SK-N-SH (cell line): Measurements from ENCODE around the gene RRBP1. TPM values are rescaled to one million over a fixed set of nuclear protein-coding genes. Genes with fewer than 3 reads are reported as not detected.

Experiments
- CTCF ChIA-PET: fragments of 300-600, 350-600 bp; formaldehyde crosslinking; extraction: SDS; loops from one replicate; lab custom pipeline; 2021; lab: Yijun Ruan, JAX
- POLR2A ChIA-PET: fragments of 350-600 bp; sonication (Branson Sonifier 250); formaldehyde crosslinking; extraction: SDS; loops from one replicate; lab custom pipeline; 2020; ENCODE audit warnings: antibody characterized with exemption, inconsistent platforms; lab: Yijun Ruan, JAX
- DNase-seq: peaks from one replicate; pipeline ENCODE4 v3.0.0; 2012
- H2AFZ ChIP-seq: fragments of 200-600 bp; sonication (generic); 2 replicates; pipeline ENCODE4 v1.8.1; 2016; ENCODE audit warnings: antibody characterized with exemption, mild to moderate bottlenecking, low read depth
- H3F3A ChIP-seq: fragments of 200-600 bp; sonication (generic); replicated peaks from 2 replicates; pipeline ENCODE3; 2016; ENCODE audit warnings: antibody characterized with exemption, mild to moderate bottlenecking; ENCODE audit not compliant: insufficient read depth
- H3K27ac ChIP-seq, 2 experiments: fragments of 200-500 bp in 1 of 2; fragments of 200-600 bp in 1 of 2; sonication (Bioruptor generic) in 1 of 2; sonication (generic), shearing (Covaris generic) in 1 of 2; 2 replicates each; pipeline versions ENCODE4 v1.5.1 to v1.6.1; 2014 to 2016; ENCODE audit warnings: low read depth in 2 of 2, inconsistent platforms in 1 of 2, low read length in 1 of 2, mild to moderate bottlenecking in 1 of 2, mixed read lengths in 1 of 2
- H3K27me3 ChIP-seq: fragments of 200-600 bp; sonication (generic), shearing (Covaris generic); 2 replicates; pipeline ENCODE4 v1.6.1; 2016; ENCODE audit warnings: mixed run types; ENCODE audit not compliant: insufficient read depth
- H3K36me3 ChIP-seq, 2 experiments: fragments of 200-500 bp in 1 of 2; fragments of 200-600 bp in 1 of 2; sonication (Bioruptor generic) in 1 of 2; sonication (generic) in 1 of 2; replicated peaks in 1 of 2; 2 replicates each; pipeline versions ENCODE3 to v1.5.1; 2014 to 2016; ENCODE audit warnings: low read length in 1 of 2, mild to moderate bottlenecking in 1 of 2; ENCODE audit not compliant: insufficient read depth in 2 of 2, control insufficient read depth in 1 of 2
- H3K4me1 ChIP-seq, 2 experiments: fragments of 200-500 bp in 1 of 2; fragments of 200-600 bp in 1 of 2; sonication (Bioruptor generic) in 1 of 2; sonication (generic), shearing (Covaris generic) in 1 of 2; 2 replicates each; pipeline versions ENCODE4 v1.5.1 to v1.6.1; 2014 to 2016; ENCODE audit warnings: low read depth in 1 of 2, low read length in 1 of 2, mixed run types in 1 of 2; ENCODE audit not compliant: insufficient read depth in 2 of 2, control insufficient read depth in 1 of 2
- H3K4me2 ChIP-seq: fragments of 200-600 bp; sonication (generic), shearing (Covaris generic); 2 replicates; pipeline ENCODE4 v1.6.1; 2017; ENCODE audit warnings: mixed run types
- H3K4me3 ChIP-seq, 2 experiments: fragments of 200-500 bp in 1 of 2; fragments of 200-600 bp in 1 of 2; sonication (Bioruptor generic) in 1 of 2; sonication (generic), shearing (Covaris generic) in 1 of 2; 2 replicates each; pipeline versions ENCODE4 v1.5.1 to v1.8.1; 2014 to 2016; ENCODE audit warnings: low read depth in 2 of 2, inconsistent platforms in 1 of 2, low read length in 1 of 2, mild to moderate bottlenecking in 1 of 2, mixed read lengths in 1 of 2, moderate library complexity in 1 of 2
- H3K79me2 ChIP-seq: fragments of 200-600 bp; sonication (generic); 2 replicates; pipeline ENCODE4 v1.8.1; 2017; ENCODE audit warnings: mild to moderate bottlenecking; ENCODE audit not compliant: insufficient read depth
- H3K9ac ChIP-seq: fragments of 200-600 bp; sonication (generic); 2 replicates; pipeline ENCODE4 v1.6.1; 2017; ENCODE audit warnings: mixed run types
- H3K9me2 ChIP-seq: fragments of 200-600 bp; sonication (generic); 2 replicates; pipeline ENCODE4 v1.6.1; 2017; ENCODE audit warnings: mixed run types
- H3K9me3 ChIP-seq: fragments of 200-600 bp; sonication (generic); 2 replicates; pipeline ENCODE4 v1.6.1; 2017; ENCODE audit warnings: mixed run types, mild to moderate bottlenecking, moderate library complexity
- H4K20me1 ChIP-seq: fragments of 200-600 bp; sonication (generic); 2 replicates; pipeline ENCODE4 v1.6.1; 2017; ENCODE audit warnings: mild to moderate bottlenecking, mixed run types; ENCODE audit not compliant: insufficient read depth
- CTCF ChIP-seq: fragments of 200-600 bp; sonication (generic); IDR thresholded peaks from 2 replicates; pipeline ENCODE4 v1.6.1; 2017; ENCODE audit warnings: antibody characterized with exemption, mild to moderate bottlenecking, moderate library complexity
- ELF1 ChIP-seq: IDR thresholded peaks from 2 replicates; pipeline ENCODE4 v1.4.0; 2012
- FOSL2 ChIP-seq: IDR thresholded peaks from 2 replicates; pipeline ENCODE4 v1.4.0; 2012; ENCODE audit warnings: low read depth, mild to moderate bottlenecking, moderate library complexity, borderline replicate concordance
- FOXJ3 ChIP-seq: sonication (generic); formaldehyde crosslinking; IDR thresholded peaks from 2 replicates; pipeline ENCODE4 v1.5.1; 2020; ENCODE audit warnings: mild to moderate bottlenecking, missing genetic modification reagents
- FOXM1 ChIP-seq: IDR thresholded peaks from 2 replicates; pipeline ENCODE4 v1.4.0; 2012; ENCODE audit warnings: low read depth, mild to moderate bottlenecking
- MEF2A ChIP-seq: IDR thresholded peaks from 2 replicates; pipeline ENCODE4 v1.4.0; 2012; ENCODE audit warnings: low read depth, borderline replicate concordance
- NRF1 ChIP-seq: IDR thresholded peaks from 2 replicates; pipeline ENCODE4 v1.6.1; 2012; ENCODE audit warnings: low read depth, mild to moderate bottlenecking, low read length
- POLR2AphosphoS5 ChIP-seq: IDR thresholded peaks from 2 replicates; pipeline ENCODE4 v1.6.1; 2012; ENCODE audit warnings: low read depth, low read length
- RCOR1 ChIP-seq: fragments of 150-350 bp; IDR thresholded peaks from 2 replicates; pipeline ENCODE4 v1.6.1; 2017; ENCODE audit warnings: antibody characterized with exemption, low read length
- RFX5 ChIP-seq: IDR thresholded peaks from 2 replicates; pipeline ENCODE4 v1.6.1; 2012; ENCODE audit warnings: mild to moderate bottlenecking, improper control_type of control experiment, low read length
- RXRA ChIP-seq: IDR thresholded peaks from 2 replicates; pipeline ENCODE4 v1.4.0; 2012; ENCODE audit warnings: low read depth, mild to moderate bottlenecking, borderline replicate concordance
- SIN3A ChIP-seq: IDR thresholded peaks from 2 replicates; pipeline ENCODE4 v1.6.1; 2012; ENCODE audit warnings: low read depth, mild to moderate bottlenecking, low read length, moderate library complexity, borderline replicate concordance
- SMC3 ChIP-seq: IDR thresholded peaks from 2 replicates; pipeline ENCODE4 v1.6.1; 2012; ENCODE audit warnings: low read depth, low read length, improper control_type of control experiment
- TAF1 ChIP-seq: IDR thresholded peaks from 2 replicates; pipeline ENCODE4 v1.6.1; 2012; ENCODE audit warnings: low read depth, mild to moderate bottlenecking, low read length, moderate library complexity, borderline replicate concordance
- TCF12 ChIP-seq: IDR thresholded peaks from 2 replicates; pipeline ENCODE4 v1.4.0; 2012
- TEAD4 ChIP-seq: IDR thresholded peaks from 2 replicates; pipeline ENCODE4 v1.4.0; 2012; ENCODE audit warnings: mild to moderate bottlenecking, borderline replicate concordance; ENCODE audit not compliant: insufficient read depth
- YY1 ChIP-seq: IDR thresholded peaks from 2 replicates; pipeline ENCODE4 v1.4.0; 2012; ENCODE audit warnings: low read depth, mild to moderate bottlenecking
- WGBS: methylation state at CpG from one replicate; pipeline ENCODE4 v1.1.6; 2017; ENCODE audit warnings: low lambda C conversion rate; 5-methylcytosine and 5-hydroxymethylcytosine counted together
- polyA plus RNA-seq, 3 experiments: library from polyadenylated mRNA; depleted of rRNA; stranded (reverse); fragments of >200 nt; gene quantifications; 2 replicates each; pipeline ENCODE4 v1.2.3, GENCODE V29; 2012
- TF ChIP-seq, protein P1 (sequence below): IDR thresholded peaks from 2 replicates; pipeline ENCODE4 v1.4.0; 2012; ENCODE audit warnings: low read depth, borderline replicate concordance
- TF ChIP-seq, protein P2 (sequence below): IDR thresholded peaks from 2 replicates; pipeline ENCODE4; 2012
- TF ChIP-seq, protein P3 (sequence below): IDR thresholded peaks from 2 replicates; pipeline ENCODE4 v1.4.0; 2012; ENCODE audit warnings: low read depth
- TF ChIP-seq, protein P4 (sequence below): fragments of 150-350 bp; IDR thresholded peaks from 2 replicates; pipeline ENCODE4 v1.6.1; 2017; ENCODE audit warnings: antibody characterized with exemption, low read length, low read depth, borderline replicate concordance

The RRBP1 gene
- polyA plus RNA-seq, 1 of the 3 experiments (the other 2 are of a cell fraction): 50.2 TPM

- TF ChIP-seq CTCF (no peak), POLR2AphosphoS5 (no peak), NRF1 (no peak), FOXM1 (no peak), TCF12 (no peak), RCOR1 (no peak), MEF2A (no peak), TAF1 (no peak)
Measured at GRCh38 chr20:17716331-17716730, 34.3 kb upstream of the RRBP1 start (continued).

DNA sequence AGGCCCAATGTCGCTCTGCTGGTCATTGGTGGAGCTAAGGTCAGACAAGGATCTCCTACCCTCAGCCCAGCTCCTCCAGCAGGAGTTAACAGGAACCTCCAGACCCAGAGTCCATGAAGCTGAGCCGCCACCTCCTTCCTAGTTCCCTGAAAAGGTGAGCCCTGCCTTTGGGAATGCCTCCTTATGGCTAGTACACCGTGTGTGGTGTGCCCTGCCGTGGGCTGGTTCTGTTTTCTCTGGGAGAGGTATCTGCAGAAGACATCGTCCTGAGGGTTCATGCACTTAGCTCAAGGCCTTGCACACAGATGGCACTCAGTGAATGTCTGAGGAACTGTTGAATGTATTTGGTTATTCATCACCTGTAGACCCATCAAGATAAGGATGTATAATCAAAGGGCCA, 33.0 kb upstream of the RRBP1 start:
- CTCF ChIA-PET: interaction anchor here (1.2 kb wide), 1 partner anchor 13 kb away, joined by 3 read pairs; no protein-coding TSS in a partner anchor
- TF ChIP-seq, protein P1, sequence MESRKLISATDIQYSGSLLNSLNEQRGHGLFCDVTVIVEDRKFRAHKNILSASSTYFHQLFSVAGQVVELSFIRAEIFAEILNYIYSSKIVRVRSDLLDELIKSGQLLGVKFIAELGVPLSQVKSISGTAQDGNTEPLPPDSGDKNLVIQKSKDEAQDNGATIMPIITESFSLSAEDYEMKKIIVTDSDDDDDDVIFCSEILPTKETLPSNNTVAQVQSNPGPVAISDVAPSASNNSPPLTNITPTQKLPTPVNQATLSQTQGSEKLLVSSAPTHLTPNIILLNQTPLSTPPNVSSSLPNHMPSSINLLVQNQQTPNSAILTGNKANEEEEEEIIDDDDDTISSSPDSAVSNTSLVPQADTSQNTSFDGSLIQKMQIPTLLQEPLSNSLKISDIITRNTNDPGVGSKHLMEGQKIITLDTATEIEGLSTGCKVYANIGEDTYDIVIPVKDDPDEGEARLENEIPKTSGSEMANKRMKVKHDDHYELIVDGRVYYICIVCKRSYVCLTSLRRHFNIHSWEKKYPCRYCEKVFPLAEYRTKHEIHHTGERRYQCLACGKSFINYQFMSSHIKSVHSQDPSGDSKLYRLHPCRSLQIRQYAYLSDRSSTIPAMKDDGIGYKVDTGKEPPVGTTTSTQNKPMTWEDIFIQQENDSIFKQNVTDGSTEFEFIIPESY: no peak
- TF ChIP-seq, all 33 proteins: peak for 0
- DNase-seq: no peak
- Histone ChIP-seq H4K20me1 (no peaks in the 10 kb centered on the region), H3F3A (no peaks in the 10 kb centered on the region), H2AFZ (no peak overlapping the region), H3K79me2 (no peaks in the 10 kb centered on the region), H3K4me3 (no peak overlapping the region), H3K4me2 (no peak overlapping the region), H3K9me3 (no peaks in the 10 kb centered on the region), H3K9ac (no peak overlapping the region), H3K27me3 (no peaks in the 10 kb centered on the region; the same call in 1 of the 2 replicates), H3K36me3 (no peaks in the 10 kb centered on the region), H3K27ac (no peak overlapping the region), H3K9me2 (no peaks in the 10 kb centered on the region), H3K4me1 (no peaks in the 10 kb centered on the region)
- POLR2A ChIA-PET: no interaction called here
- 46% methylated on average over 4 of the region's 5 CpGs for WGBS

GRCh38 chr20:17714597-17714996, 32.6 kb upstream of the RRBP1 start:
- Histone ChIP-seq H2AFZ (no peak overlapping the region), H3K79me2 (no peaks in the 10 kb centered on the region), H3K9me2 (no peaks in the 10 kb centered on the region), H4K20me1 (no peaks in the 10 kb centered on the region)
- WGBS: 64% methylated on average over 1 of the region's 1 CpG
- CTCF ChIA-PET: interaction anchor here (1.2 kb wide), 1 partner anchor 14 kb away, joined by 3 read pairs; no protein-coding TSS in a partner anchor
- DNase-seq: no peak
- TF ChIP-seq, protein P2, sequence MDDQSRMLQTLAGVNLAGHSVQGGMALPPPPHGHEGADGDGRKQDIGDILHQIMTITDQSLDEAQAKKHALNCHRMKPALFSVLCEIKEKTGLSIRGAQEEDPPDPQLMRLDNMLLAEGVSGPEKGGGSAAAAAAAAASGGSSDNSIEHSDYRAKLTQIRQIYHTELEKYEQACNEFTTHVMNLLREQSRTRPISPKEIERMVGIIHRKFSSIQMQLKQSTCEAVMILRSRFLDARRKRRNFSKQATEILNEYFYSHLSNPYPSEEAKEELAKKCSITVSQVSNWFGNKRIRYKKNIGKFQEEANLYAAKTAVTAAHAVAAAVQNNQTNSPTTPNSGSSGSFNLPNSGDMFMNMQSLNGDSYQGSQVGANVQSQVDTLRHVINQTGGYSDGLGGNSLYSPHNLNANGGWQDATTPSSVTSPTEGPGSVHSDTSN: no peak
- TF ChIP-seq, protein P3, sequence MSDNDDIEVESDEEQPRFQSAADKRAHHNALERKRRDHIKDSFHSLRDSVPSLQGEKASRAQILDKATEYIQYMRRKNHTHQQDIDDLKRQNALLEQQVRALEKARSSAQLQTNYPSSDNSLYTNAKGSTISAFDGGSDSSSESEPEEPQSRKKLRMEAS: no peak
- TF ChIP-seq SMC3: no peak
- TF ChIP-seq, protein P4, sequence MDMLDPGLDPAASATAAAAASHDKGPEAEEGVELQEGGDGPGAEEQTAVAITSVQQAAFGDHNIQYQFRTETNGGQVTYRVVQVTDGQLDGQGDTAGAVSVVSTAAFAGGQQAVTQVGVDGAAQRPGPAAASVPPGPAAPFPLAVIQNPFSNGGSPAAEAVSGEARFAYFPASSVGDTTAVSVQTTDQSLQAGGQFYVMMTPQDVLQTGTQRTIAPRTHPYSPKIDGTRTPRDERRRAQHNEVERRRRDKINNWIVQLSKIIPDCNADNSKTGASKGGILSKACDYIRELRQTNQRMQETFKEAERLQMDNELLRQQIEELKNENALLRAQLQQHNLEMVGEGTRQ: no peak
- no peak for TF ChIP-seq FOXJ3 (CRISPR knock-in tag)
- TF ChIP-seq SIN3A: no peak
- no peak for TF ChIP-seq YY1
- TF ChIP-seq RXRA: no peak
- TF ChIP-seq TEAD4: no peak
- no peak for TF ChIP-seq FOSL2
- no peak for TF ChIP-seq ELF1
- no peak for TF ChIP-seq RFX5
- TF ChIP-seq, all 33 proteins: peak for 0
- H3K9me3 ChIP-seq: no peaks in the 10 kb centered on the region
- H3K4me2 ChIP-seq: no peak overlapping the region
- no peak overlapping the region for H3K27ac ChIP-seq
- no peaks in the 10 kb centered on the region for H3K4me1 ChIP-seq
- H3K9ac ChIP-seq: no peak overlapping the region
- no peaks in the 10 kb centered on the region; the same call in 1 of the 2 replicates for H3K27me3 ChIP-seq
- H3F3A ChIP-seq: no peaks in the 10 kb centered on the region
- H3K36me3 ChIP-seq: no peaks in the 10 kb centered on the region
- H3K4me3 ChIP-seq: no peak overlapping the region
- POLR2A ChIA-PET: no interaction called here
